Measurements from ENCODE around the gene DISC1.

- TF ChIP-seq CTCF (IDR thresholded peaks at IDR 0.05) (no peak), RFX5 (IDR thresholded peaks at IDR 0.05; ENCODE audit: low read length) (no peak), YY1 (IDR thresholded peaks at IDR 0.05; ENCODE audit: low read depth) (no peak), TCF12 (IDR thresholded peaks at IDR 0.05) (no peak), EP300 (IDR thresholded peaks at IDR 0.05; ENCODE audit: borderline replicate concordance in 1 of 2, low read depth in 1 of 2, low read length in 1 of 2) (no peak), TAF1 (IDR thresholded peaks at IDR 0.05; ENCODE audit: borderline replicate concordance, low read depth, low read length) (no peak), GATA2 (CRISPR knock-in tag; IDR thresholded peaks at IDR 0.05) (no peak), CHD2 (IDR thresholded peaks at IDR 0.05; ENCODE audit: low read length, partially characterized antibody) (no peak), RCOR1 (IDR thresholded peaks at IDR 0.05; ENCODE audit: low read length) (no peak), JUND (IDR thresholded peaks at IDR 0.05) (no peak)
- TF ChIP-seq, protein P1, sequence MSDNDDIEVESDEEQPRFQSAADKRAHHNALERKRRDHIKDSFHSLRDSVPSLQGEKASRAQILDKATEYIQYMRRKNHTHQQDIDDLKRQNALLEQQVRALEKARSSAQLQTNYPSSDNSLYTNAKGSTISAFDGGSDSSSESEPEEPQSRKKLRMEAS (IDR thresholded peaks at IDR 0.05; ENCODE audit: low read depth): no peak
- TF ChIP-seq, protein P2, sequence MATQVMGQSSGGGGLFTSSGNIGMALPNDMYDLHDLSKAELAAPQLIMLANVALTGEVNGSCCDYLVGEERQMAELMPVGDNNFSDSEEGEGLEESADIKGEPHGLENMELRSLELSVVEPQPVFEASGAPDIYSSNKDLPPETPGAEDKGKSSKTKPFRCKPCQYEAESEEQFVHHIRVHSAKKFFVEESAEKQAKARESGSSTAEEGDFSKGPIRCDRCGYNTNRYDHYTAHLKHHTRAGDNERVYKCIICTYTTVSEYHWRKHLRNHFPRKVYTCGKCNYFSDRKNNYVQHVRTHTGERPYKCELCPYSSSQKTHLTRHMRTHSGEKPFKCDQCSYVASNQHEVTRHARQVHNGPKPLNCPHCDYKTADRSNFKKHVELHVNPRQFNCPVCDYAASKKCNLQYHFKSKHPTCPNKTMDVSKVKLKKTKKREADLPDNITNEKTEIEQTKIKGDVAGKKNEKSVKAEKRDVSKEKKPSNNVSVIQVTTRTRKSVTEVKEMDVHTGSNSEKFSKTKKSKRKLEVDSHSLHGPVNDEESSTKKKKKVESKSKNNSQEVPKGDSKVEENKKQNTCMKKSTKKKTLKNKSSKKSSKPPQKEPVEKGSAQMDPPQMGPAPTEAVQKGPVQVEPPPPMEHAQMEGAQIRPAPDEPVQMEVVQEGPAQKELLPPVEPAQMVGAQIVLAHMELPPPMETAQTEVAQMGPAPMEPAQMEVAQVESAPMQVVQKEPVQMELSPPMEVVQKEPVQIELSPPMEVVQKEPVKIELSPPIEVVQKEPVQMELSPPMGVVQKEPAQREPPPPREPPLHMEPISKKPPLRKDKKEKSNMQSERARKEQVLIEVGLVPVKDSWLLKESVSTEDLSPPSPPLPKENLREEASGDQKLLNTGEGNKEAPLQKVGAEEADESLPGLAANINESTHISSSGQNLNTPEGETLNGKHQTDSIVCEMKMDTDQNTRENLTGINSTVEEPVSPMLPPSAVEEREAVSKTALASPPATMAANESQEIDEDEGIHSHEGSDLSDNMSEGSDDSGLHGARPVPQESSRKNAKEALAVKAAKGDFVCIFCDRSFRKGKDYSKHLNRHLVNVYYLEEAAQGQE (IDR thresholded peaks at IDR 0.05; ENCODE audit: low read depth, low read length): no peak
- TF ChIP-seq, protein P3, sequence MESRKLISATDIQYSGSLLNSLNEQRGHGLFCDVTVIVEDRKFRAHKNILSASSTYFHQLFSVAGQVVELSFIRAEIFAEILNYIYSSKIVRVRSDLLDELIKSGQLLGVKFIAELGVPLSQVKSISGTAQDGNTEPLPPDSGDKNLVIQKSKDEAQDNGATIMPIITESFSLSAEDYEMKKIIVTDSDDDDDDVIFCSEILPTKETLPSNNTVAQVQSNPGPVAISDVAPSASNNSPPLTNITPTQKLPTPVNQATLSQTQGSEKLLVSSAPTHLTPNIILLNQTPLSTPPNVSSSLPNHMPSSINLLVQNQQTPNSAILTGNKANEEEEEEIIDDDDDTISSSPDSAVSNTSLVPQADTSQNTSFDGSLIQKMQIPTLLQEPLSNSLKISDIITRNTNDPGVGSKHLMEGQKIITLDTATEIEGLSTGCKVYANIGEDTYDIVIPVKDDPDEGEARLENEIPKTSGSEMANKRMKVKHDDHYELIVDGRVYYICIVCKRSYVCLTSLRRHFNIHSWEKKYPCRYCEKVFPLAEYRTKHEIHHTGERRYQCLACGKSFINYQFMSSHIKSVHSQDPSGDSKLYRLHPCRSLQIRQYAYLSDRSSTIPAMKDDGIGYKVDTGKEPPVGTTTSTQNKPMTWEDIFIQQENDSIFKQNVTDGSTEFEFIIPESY (IDR thresholded peaks at IDR 0.05; ENCODE audit: borderline replicate concordance, low read depth): no peak
Measured at GRCh38 chr1:231611111-231611510, 15.5 kb upstream of the DISC1 start.

Data from SK-N-SH (cell line).